GM23338 (cell line): ENCODE measurements around the gene TCF7L2.

ENCODE experiments used
- CREB1 ChIP-seq: fragments of 250-450 bp; sonication (Bioruptor Pico); IDR thresholded peaks from 2 replicates; pipeline ENCODE4 v1.5.0; 2020; ENCODE audit warnings: low read depth, mild to moderate bottlenecking, moderate library complexity
- CTCF ChIP-seq, 2 experiments: fragments of 200-600 bp in 1 of 2; sonication (generic) in 1 of 2; conservative IDR thresholded peaks; 2 replicates each; pipeline versions ENCODE4 v1.5.1 to v1.6.1; 2016 to 2017; ENCODE audit warnings: antibody characterized with exemption in 2 of 2, low read depth in 2 of 2, mild to moderate bottlenecking in 2 of 2, moderate library complexity in 1 of 2
- REST ChIP-seq: IDR thresholded peaks from one replicate; pipeline ENCODE4 v1.6.1; 2018; ENCODE audit warnings: antibody characterized with exemption; ENCODE audit not compliant: unreplicated experiment

GRCh38 chr10:113047605-113047962 lies 97.5 kb downstream of the TCF7L2 start:
- TF ChIP-seq REST (no peak), CTCF (conservative IDR thresholded peaks at IDR 0.05; ENCODE audit: low read depth in 2 of 2) (no peak), CREB1 (CRISPR knock-in tag) (no peak)
